Gastroesophageal sphincter (tissue), 4 donors: Measurements from ENCODE around the gene BCL11A. TPM values are rescaled to one million over a fixed set of nuclear protein-coding genes. Genes with fewer than 3 reads are reported as not detected.

ENCODE experiments used
- ATAC-seq: fragments of 150-250 bp; one replicate; pipeline ENCODE4 v1.9.1; 2016; ENCODE audit warnings: mild to moderate bottlenecking, moderate library complexity
- H3K27ac ChIP-seq, 4 donors: fragments of 200-600 bp; sonication (generic) in 3 of 4; 1 replicate in 3 of 4; 2 replicates in 1 of 4; pipeline ENCODE4 v1.5.1; 2016 to 2019
- H3K27me3 ChIP-seq: fragments of 200-600 bp; sonication (generic); one replicate; pipeline ENCODE4 v1.5.1; 2019
- H3K36me3 ChIP-seq, 2 donors: fragments of 200-600 bp; sonication (generic); one replicate each; pipeline ENCODE4 v1.5.1; 2019; ENCODE audit warnings: control low read depth in 1 of 2
- H3K4me1 ChIP-seq, 3 donors: fragments of 200-600 bp; sonication (generic); 1 replicate in 2 of 3; 2 replicates in 1 of 3; pipeline ENCODE4 v1.5.1; 2016 to 2019; ENCODE audit warnings: control low read depth in 2 of 3
- H3K4me3 ChIP-seq, 2 donors: fragments of 200-600 bp; sonication (generic); one replicate each; pipeline ENCODE4 v1.5.1; 2019; ENCODE audit warnings: mild to moderate bottlenecking in 1 of 2, moderate library complexity in 1 of 2
- H3K9me3 ChIP-seq, 3 donors: fragments of 200-600 bp; sonication (generic); one replicate each; pipeline ENCODE4 v1.5.1; 2017 to 2019; ENCODE audit warnings: control low read depth in 2 of 3
- CTCF ChIP-seq, 4 experiments: fragments of 200-600 bp in 2 of 4; fragments of 450-650 bp in 2 of 4; sonication (generic) in 1 of 4; IDR thresholded peaks; one replicate each; pipeline ENCODE4 v1.5.1; 2017 to 2019; ENCODE audit warnings: antibody characterized with exemption in 4 of 4, mild to moderate bottlenecking in 2 of 4, moderate library complexity in 2 of 4
- EP300 ChIP-seq: sonication (generic); formaldehyde crosslinking; IDR thresholded peaks from one replicate; pipeline ENCODE4 v1.6.1; 2017; ENCODE audit warnings: antibody characterized with exemption, mild to moderate bottlenecking
- POLR2A ChIP-seq, 2 donors: fragments of 450-650 bp; IDR thresholded peaks; one replicate each; pipeline ENCODE4 v1.6.1; 2017; ENCODE audit warnings: antibody characterized with exemption in 2 of 2, mild to moderate bottlenecking in 2 of 2, moderate library complexity in 1 of 2
- POLR2AphosphoS5 ChIP-seq: sonication (generic); formaldehyde crosslinking; IDR thresholded peaks from one replicate; pipeline ENCODE4 v1.6.1; 2017; ENCODE audit warnings: antibody characterized with exemption
- WGBS, 2 donors: methylation state at CpG; one replicate each; pipeline ENCODE4 v1.1.5; 2018; ENCODE audit warnings: low coverage in 1 of 2; 5-methylcytosine and 5-hydroxymethylcytosine counted together
- total RNA-seq, 4 donors: library from RNA; depleted of rRNA; stranded (reverse); fragments of >200 nt; gene quantifications; one replicate each; pipeline ENCODE4 v1.1.0, GENCODE V29; 2016

BCL11A gene
- total RNA-seq, 4 donors from 2014 or later = 3.6 to 10.6 (median 8.1) TPM

- no peaks in the 10 kb centered on the region for H3K27me3 ChIP-seq
- H3K36me3 ChIP-seq = no peaks in the 10 kb centered on the region
- 100% methylated on average over 2 of the region's 4 CpGs for WGBS, 2 donors
- H3K4me1 ChIP-seq = peaks cover 0 to 10% (median 0%) of the 10 kb centered on the region in 3 donors
- no peaks in the 10 kb centered on the region for H3K9me3 ChIP-seq
- ATAC-seq = no peak
- no peak overlapping the region for H3K4me3 ChIP-seq
- TF ChIP-seq POLR2A (IDR thresholded peaks at IDR 0.05) (no peak), POLR2AphosphoS5 (no peak), EP300 (no peak), CTCF (IDR thresholded peaks at IDR 0.05) (no peak)
- no peak overlapping the region for H3K27ac ChIP-seq
These were observed 73.2 kb downstream of the BCL11A start for GRCh38 chr2:60480089-60480773.

GRCh38 chr2:60479226-60480088 lies 74.0 kb downstream of the BCL11A start:
- no peak overlapping the region for H3K4me3 ChIP-seq
- WGBS, 2 donors = 90 to 97% methylated on average over 14 to 16 of the region's 22 CpGs
- ATAC-seq = no peak

GRCh38 chr2:60478660-60479059 lies 74.8 kb downstream of the BCL11A start:
- 60 to 66% methylated on average over 5 to 7 of the region's 7 CpGs for WGBS, 2 donors
- Histone ChIP-seq H3K27ac (peak overlapping the region in 1 of 4 donors; percentile 1), H3K9me3 (no peaks in the 10 kb centered on the region), H3K36me3 (no peaks in the 10 kb centered on the region), H3K27me3 (no peaks in the 10 kb centered on the region), H3K4me3 (no peak overlapping the region), H3K4me1 (peaks cover 0 to 8% (median 0%) of the 10 kb centered on the region in 3 donors)
- no peak for ATAC-seq
- TF ChIP-seq POLR2A (IDR thresholded peaks at IDR 0.05) = no peak
- TF ChIP-seq EP300 = no peak
- no peak for TF ChIP-seq POLR2AphosphoS5
- no peak for TF ChIP-seq CTCF (IDR thresholded peaks at IDR 0.05)

More at GRCh38 chr2:60479226-60480088, 74.0 kb downstream of the BCL11A start:
- Histone ChIP-seq H3K4me1 (peaks cover 0 to 8% (median 0%) of the 10 kb centered on the region in 3 donors), H3K36me3 (no peaks in the 10 kb centered on the region), H3K9me3 (no peaks in the 10 kb centered on the region), H3K27ac (no peak overlapping the region), H3K27me3 (no peaks in the 10 kb centered on the region)
- TF ChIP-seq CTCF (IDR thresholded peaks at IDR 0.05) (no peak), POLR2AphosphoS5 (no peak), EP300 (no peak), POLR2A (IDR thresholded peaks at IDR 0.05) (no peak)

- Histone ChIP-seq H3K9me3 (no peaks in the 10 kb centered on the region), H3K4me3 (no peak overlapping the region), H3K27ac (no peak overlapping the region), H3K4me1 (peaks cover 0 to 8% (median 0%) of the 10 kb centered on the region in 3 donors), H3K27me3 (no peaks in the 10 kb centered on the region), H3K36me3 (no peaks in the 10 kb centered on the region)
- 71 to 82% methylated on average over 1 of the region's 2 CpGs for WGBS, 2 donors
- TF ChIP-seq POLR2AphosphoS5 (no peak), POLR2A (IDR thresholded peaks at IDR 0.05) (no peak), EP300 (no peak), CTCF (IDR thresholded peaks at IDR 0.05) (no peak)
- ATAC-seq = no peak
These were observed 77.1 kb downstream of the BCL11A start for GRCh38 chr2:60476206-60476954.
